Measurements from ENCODE around the gene ATP6V0E1. TPM values are rescaled to one million over a fixed set of nuclear protein-coding genes. Genes with fewer than 3 reads are reported as not detected.

ATP6V0E1 gene
- total and polyA plus RNA-seq, 2 donors (not counting 3 experiments of a cell fraction or from before 2014, with no cell fraction given) = 217 to 278 TPM

DNA sequence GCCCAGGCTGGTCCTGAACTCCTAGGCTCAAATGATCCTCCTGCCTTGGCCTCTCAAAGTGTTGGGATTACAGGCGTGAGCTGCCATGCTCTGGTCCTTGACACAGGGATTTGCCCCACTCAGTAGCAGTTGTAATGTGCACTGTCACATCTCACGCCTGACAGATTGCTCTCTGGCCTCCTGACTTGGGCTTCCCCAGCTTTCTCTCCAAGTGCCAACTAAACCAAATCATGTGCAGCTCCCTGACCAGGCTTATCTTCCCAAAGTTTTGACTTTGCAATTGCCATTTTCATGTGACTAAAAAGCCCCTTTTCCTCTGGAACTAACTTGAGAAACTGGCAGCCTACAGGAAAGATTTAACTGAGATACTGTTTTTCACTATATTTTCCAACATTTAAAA lies 13.7 kb upstream of the ATP6V0E1 start:
- H3K9me1 ChIP-seq (replicated peaks; ENCODE audit: control insufficient read depth, extremely low read depth, insufficient read depth, low read length) = no peaks in the 10 kb centered on the region
- H3K9ac ChIP-seq (replicated peaks; ENCODE audit: extremely low read depth, insufficient read depth, low read length) = no peak overlapping the region
- H3K36me3 ChIP-seq (ENCODE audit: control insufficient read depth in 2 of 2, extremely low read depth in 1 of 2, insufficient read depth in 2 of 2, low read length in 2 of 2) = peaks cover 0 to 8% of the 10 kb centered on the region in 2 experiments
- no peak overlapping the region for H3K27ac ChIP-seq (ENCODE audit: insufficient read depth, low read depth, low read length)
- H3K79me2 ChIP-seq (ENCODE audit: control insufficient read depth, insufficient read depth, low read length) = no peaks in the 10 kb centered on the region
- H3K4me2 ChIP-seq (ENCODE audit: insufficient read depth, low read length) = no peak overlapping the region
- CTCF ChIA-PET = no interaction called here
- no peak overlapping the region for H2AFZ ChIP-seq (ENCODE audit: low read depth, low read length)
- H3K27me3 ChIP-seq (ENCODE audit: control insufficient read depth in 2 of 2, insufficient read depth in 2 of 2, low read length in 2 of 2) = no peaks in the 10 kb centered on the region
- H3K4me1 ChIP-seq (ENCODE audit: control insufficient read depth, extremely low read depth, insufficient read depth, low read length) = no peaks in the 10 kb centered on the region
- no peak overlapping the region for H3K4me3 ChIP-seq (replicated peaks in 1 of 3; ENCODE audit: insufficient read depth in 1 of 3, low read depth in 1 of 3, low read length in 3 of 3)
- H4K20me1 ChIP-seq (replicated peaks; ENCODE audit: control insufficient read depth, extremely low read depth, insufficient read depth, low read length) = no peaks in the 10 kb centered on the region
- H3K9me3 ChIP-seq (replicated peaks; ENCODE audit: control insufficient read depth, insufficient read depth, low read length) = no peaks in the 10 kb centered on the region
- TF ChIP-seq EZH2 (IDR thresholded peaks at IDR 0.05; ENCODE audit: borderline replicate concordance, low read depth, low read length, severe bottlenecking) (no peak), MYC (IDR thresholded peaks at IDR 0.05; ENCODE audit: low read depth, low read length) (no peak), FOS (IDR thresholded peaks at IDR 0.05; ENCODE audit: borderline replicate concordance, insufficient read depth, low read length) (no peak), POLR2A (IDR thresholded peaks at IDR 0.05; ENCODE audit: low read depth, low read length) (no peak), JUN (IDR thresholded peaks at IDR 0.05; ENCODE audit: borderline replicate concordance, insufficient read depth, insufficient read length, low read depth) (no peak), POLR2AphosphoS5 (IDR thresholded peaks at IDR 0.05; ENCODE audit: insufficient read depth, low read depth, low read length) (no peak), GATA2 (IDR thresholded peaks at IDR 0.05; ENCODE audit: insufficient read depth, insufficient read length, low read depth, low read length) (no peak)
- TF ChIP-seq, protein P1, sequence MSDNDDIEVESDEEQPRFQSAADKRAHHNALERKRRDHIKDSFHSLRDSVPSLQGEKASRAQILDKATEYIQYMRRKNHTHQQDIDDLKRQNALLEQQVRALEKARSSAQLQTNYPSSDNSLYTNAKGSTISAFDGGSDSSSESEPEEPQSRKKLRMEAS (IDR thresholded peaks at IDR 0.05; ENCODE audit: insufficient read depth, insufficient read length) = no peak
- TF ChIP-seq, protein P2, sequence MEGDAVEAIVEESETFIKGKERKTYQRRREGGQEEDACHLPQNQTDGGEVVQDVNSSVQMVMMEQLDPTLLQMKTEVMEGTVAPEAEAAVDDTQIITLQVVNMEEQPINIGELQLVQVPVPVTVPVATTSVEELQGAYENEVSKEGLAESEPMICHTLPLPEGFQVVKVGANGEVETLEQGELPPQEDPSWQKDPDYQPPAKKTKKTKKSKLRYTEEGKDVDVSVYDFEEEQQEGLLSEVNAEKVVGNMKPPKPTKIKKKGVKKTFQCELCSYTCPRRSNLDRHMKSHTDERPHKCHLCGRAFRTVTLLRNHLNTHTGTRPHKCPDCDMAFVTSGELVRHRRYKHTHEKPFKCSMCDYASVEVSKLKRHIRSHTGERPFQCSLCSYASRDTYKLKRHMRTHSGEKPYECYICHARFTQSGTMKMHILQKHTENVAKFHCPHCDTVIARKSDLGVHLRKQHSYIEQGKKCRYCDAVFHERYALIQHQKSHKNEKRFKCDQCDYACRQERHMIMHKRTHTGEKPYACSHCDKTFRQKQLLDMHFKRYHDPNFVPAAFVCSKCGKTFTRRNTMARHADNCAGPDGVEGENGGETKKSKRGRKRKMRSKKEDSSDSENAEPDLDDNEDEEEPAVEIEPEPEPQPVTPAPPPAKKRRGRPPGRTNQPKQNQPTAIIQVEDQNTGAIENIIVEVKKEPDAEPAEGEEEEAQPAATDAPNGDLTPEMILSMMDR (IDR thresholded peaks at IDR 0.05; ENCODE audit: extremely low read depth in 1 of 2, insufficient read depth in 1 of 2, low read depth in 1 of 2, low read length in 2 of 2) = no peak
- FAIRE-seq = no peak
- intact Hi-C loops (cut with micrococcal nuclease) (no loop called here), dilution Hi-C loops (cut with MboI; ENCODE audit: extremely low pct_ligation_motif_present, low sequenced_read_pairs) (no loop called here)
- BruUV-seq (replicated peaks) = no TSS peak
- POLR2A ChIA-PET = no interaction called here
- DNase-seq (ENCODE audit: low read depth, low spot score) = no peak

Measured in endothelial cell of umbilical vein (primary cell).